DOHH2 (cell line): Measurements from ENCODE around the gene CTAGE8.
"Not testable (repeated sequence)": the region's sequence is repeated elsewhere in the genome, so short reads cannot be mapped to it uniquely, and the experiment has no call there.

Experiments
- EZH2phosphoT487 ChIP-seq: fragments of 200-600 bp; sonication (generic); IDR thresholded peaks from 2 replicates; pipeline ENCODE4 v1.6.1; 2017; ENCODE audit warnings: borderline replicate concordance, mild to moderate bottlenecking, antibody characterized with exemption, low read length, moderate library complexity, mixed read lengths
- TF ChIP-seq, protein P1 (sequence below): fragments of 200-600 bp; sonication (generic); IDR thresholded peaks from one replicate; pipeline ENCODE4 v1.5.1; 2014; ENCODE audit warnings: antibody characterized with exemption, mild to moderate bottlenecking, low read depth, low read length; ENCODE audit not compliant: poor library complexity, severe bottlenecking

DNA sequence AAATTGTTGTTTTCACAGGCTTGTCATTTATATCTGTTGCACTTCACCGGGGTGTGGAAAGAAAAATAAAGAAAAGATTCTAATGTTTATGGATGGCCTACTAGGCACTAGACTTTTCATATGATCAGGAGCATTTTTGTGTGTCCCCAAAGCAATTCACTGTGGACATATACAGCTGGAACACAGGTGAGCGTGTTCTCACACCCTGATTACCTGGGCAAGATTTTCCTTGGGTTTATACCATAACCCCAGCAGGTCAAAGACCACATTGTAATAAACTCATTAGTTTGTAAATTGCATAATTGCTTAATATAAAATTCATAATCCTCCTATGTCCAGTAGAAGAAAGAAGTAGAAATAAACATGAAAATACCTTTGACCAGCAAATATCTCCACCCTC, 42.1 kb upstream of the CTAGE8 start:
- not testable (repeated sequence) for TF ChIP-seq EZH2phosphoT487
- TF ChIP-seq, protein P1, sequence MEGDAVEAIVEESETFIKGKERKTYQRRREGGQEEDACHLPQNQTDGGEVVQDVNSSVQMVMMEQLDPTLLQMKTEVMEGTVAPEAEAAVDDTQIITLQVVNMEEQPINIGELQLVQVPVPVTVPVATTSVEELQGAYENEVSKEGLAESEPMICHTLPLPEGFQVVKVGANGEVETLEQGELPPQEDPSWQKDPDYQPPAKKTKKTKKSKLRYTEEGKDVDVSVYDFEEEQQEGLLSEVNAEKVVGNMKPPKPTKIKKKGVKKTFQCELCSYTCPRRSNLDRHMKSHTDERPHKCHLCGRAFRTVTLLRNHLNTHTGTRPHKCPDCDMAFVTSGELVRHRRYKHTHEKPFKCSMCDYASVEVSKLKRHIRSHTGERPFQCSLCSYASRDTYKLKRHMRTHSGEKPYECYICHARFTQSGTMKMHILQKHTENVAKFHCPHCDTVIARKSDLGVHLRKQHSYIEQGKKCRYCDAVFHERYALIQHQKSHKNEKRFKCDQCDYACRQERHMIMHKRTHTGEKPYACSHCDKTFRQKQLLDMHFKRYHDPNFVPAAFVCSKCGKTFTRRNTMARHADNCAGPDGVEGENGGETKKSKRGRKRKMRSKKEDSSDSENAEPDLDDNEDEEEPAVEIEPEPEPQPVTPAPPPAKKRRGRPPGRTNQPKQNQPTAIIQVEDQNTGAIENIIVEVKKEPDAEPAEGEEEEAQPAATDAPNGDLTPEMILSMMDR = not testable (repeated sequence)
